HG03103 (cell line): ENCODE measurements around the gene ZNF749.
"Not testable (repeated sequence)": the region's sequence is repeated elsewhere in the genome, so short reads cannot be mapped to it uniquely, and the experiment has no call there.

Experiments
- ATAC-seq: cut with Tn5 transposase; IDR thresholded peaks from one replicate; pipeline ENCODE4 v1.9.1; 2021; ENCODE audit warnings: low read depth; ENCODE audit not compliant: unreplicated experiment

ZNF749 gene

GRCh38 chr19:57465680-57466381 is 30.7 kb downstream of the ZNF749 start:
- ATAC-seq = no peak

- no peak for ATAC-seq
Measured at GRCh38 chr19:57466489-57466888, 31.4 kb downstream of the ZNF749 start.

- no peak for ATAC-seq
Measured at GRCh38 chr19:57473646-57474045, 38.5 kb downstream of the ZNF749 start.

- ATAC-seq = peak; percentile 84
Measured at GRCh38 chr19:57477191-57478008, 42.3 kb downstream of the ZNF749 start, which contains the start of gene ZNF772. ZNF772 (minus strand) TSS chr19:57477566; CDS start chr19:57477309, 257 bp downstream.

GRCh38 chr19:57487477-57488298 is 52.6 kb downstream of the ZNF749 start, which contains the start of gene ZNF419:
ZNF419 (plus strand) TSS chr19:57487750; CDS start chr19:57487951, 201 bp downstream.
- ATAC-seq = peak; percentile 90

GRCh38 chr19:57488299-57488644 is 53.1 kb downstream of the ZNF749 start:
- not testable (repeated sequence) for ATAC-seq
